GM21390 (cell line): ENCODE measurements around the gene CTIF.

ENCODE experiments used
- ATAC-seq: cut with Tn5 transposase; IDR thresholded peaks from one replicate; pipeline ENCODE4 v1.9.1; 2021; ENCODE audit not compliant: unreplicated experiment

Gene CTIF

GRCh38 chr18:48742304-48742703 lies 203.5 kb downstream of the CTIF start:
- ATAC-seq = no peak

GRCh38 chr18:48742706-48743475 lies 204.1 kb downstream of the CTIF start:
- no peak for ATAC-seq

GRCh38 chr18:48743886-48744285 lies 205.1 kb downstream of the CTIF start:
- no peak for ATAC-seq

GRCh38 chr18:48745293-48745692 lies 206.5 kb downstream of the CTIF start:
- ATAC-seq = no peak

- no peak for ATAC-seq
Measured at GRCh38 chr18:48749768-48750167, 210.9 kb downstream of the CTIF start.

- ATAC-seq = no peak
Measured at GRCh38 chr18:48750485-48751175, 211.8 kb downstream of the CTIF start.

- ATAC-seq = no peak
Measured at GRCh38 chr18:48751727-48752468, 213.1 kb downstream of the CTIF start.

GRCh38 chr18:48752478-48752877 lies 213.6 kb downstream of the CTIF start:
- no peak for ATAC-seq

GRCh38 chr18:48752928-48753327 lies 214.1 kb downstream of the CTIF start:
- ATAC-seq = no peak

GRCh38 chr18:48753691-48754090 lies 214.9 kb downstream of the CTIF start:
- no peak for ATAC-seq

- ATAC-seq = no peak
Measured at GRCh38 chr18:48754559-48754958, 215.7 kb downstream of the CTIF start.

GRCh38 chr18:48754993-48755473 lies 216.2 kb downstream of the CTIF start:
- ATAC-seq = no peak

- no peak for ATAC-seq
Measured at GRCh38 chr18:48756511-48757226, 217.8 kb downstream of the CTIF start.

- ATAC-seq = no peak
Measured at GRCh38 chr18:48757367-48757766, 218.5 kb downstream of the CTIF start.

- ATAC-seq = no peak
Measured at GRCh38 chr18:48757906-48758305, 219.1 kb downstream of the CTIF start.

- ATAC-seq = no peak
Measured at GRCh38 chr18:48761582-48761981, 222.8 kb downstream of the CTIF start.

GRCh38 chr18:48762022-48762421 lies 223.2 kb downstream of the CTIF start:
- no peak for ATAC-seq

GRCh38 chr18:48762836-48763718 lies 224.2 kb downstream of the CTIF start:
- ATAC-seq = no peak

- ATAC-seq = no peak
Measured at GRCh38 chr18:48763719-48764100, 224.9 kb downstream of the CTIF start.

- ATAC-seq = no peak
Measured at GRCh38 chr18:48765053-48765452, 226.2 kb downstream of the CTIF start.
